HG03039 (cell line): ENCODE data around the gene TNFAIP3.
"Not testable (repeated sequence)": the region's sequence is repeated elsewhere in the genome, so short reads cannot be mapped to it uniquely, and the experiment has no call there.

ENCODE experiments used
- ATAC-seq: cut with Tn5 transposase; IDR thresholded peaks from one replicate; pipeline ENCODE4 v1.9.1; 2021; ENCODE audit warnings: mild to moderate bottlenecking, moderate library complexity; ENCODE audit not compliant: unreplicated experiment

The TNFAIP3 gene

GRCh38 chr6:137844327-137844726, 22.7 kb upstream of the TNFAIP3 start:
- not testable (repeated sequence) for ATAC-seq

DNA sequence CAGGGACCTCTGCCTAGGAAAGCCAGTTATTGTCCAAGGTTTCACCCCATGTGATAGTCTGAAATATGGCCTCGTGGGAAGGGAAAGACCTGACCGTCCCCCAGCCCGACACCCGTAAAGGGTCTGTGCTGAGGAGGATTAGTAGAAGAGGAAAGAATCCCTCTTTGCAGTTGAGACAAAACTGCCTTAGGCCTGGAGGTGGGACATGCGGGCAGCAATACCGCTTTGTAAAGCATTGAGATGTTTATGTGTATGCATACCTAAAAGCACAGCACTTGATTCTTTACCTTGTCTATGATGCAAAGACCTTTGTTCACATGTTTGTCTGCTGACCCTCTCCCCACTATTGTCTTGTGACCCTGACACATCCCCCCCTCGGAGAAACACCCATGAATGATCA, 22.3 kb upstream of the TNFAIP3 start:
- ATAC-seq = not testable (repeated sequence)

DNA sequence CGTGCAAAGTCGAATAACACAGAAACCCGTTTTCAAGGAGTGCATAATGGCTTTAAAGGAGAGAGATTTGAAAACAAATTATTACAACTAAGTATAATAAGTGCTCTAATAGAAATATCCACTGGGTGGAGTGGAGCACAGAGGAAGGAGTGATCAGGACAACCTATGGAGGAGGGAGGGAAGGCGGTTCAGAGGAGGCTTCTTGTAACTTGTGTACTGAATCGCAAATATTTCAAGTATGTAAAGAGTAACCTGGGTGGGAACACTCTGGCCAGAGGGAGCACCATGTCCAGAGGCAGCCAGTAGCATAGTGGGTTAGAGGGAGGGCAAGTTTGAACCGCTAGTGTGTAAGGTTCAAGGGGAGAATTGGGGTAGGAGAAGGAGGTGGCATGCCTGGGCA, 21.6 kb upstream of the TNFAIP3 start:
- ATAC-seq = no peak

- ATAC-seq = no peak
These were observed 20.8 kb upstream of the TNFAIP3 start for GRCh38 chr6:137846274-137846673.

GRCh38 chr6:137846772-137847313, 20.2 kb upstream of the TNFAIP3 start:
- ATAC-seq = no peak

DNA sequence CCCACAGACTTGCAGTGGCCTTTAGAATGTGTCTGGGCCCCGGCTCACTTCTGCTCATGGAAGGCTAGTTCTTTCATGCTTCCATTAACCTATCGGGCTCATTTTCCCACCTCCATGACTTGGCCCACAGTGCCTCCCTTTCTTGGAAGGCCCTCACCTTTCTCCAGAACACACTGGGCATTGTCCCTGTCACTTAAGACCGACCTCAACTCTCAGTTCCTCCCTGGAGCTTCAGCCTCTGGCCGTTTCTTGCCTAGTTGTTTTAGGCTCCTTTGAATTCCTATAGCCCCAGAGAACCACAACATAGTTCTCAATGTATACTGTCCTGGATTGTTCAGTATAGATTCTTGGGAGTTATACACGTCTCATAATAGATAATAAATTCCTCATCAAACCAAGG, 19.3 kb upstream of the TNFAIP3 start:
- ATAC-seq = no peak

GRCh38 chr6:137848672-137849071, 18.4 kb upstream of the TNFAIP3 start:
- ATAC-seq = no peak

GRCh38 chr6:137849181-137849980, 17.7 kb upstream of the TNFAIP3 start:
- ATAC-seq = no peak

DNA sequence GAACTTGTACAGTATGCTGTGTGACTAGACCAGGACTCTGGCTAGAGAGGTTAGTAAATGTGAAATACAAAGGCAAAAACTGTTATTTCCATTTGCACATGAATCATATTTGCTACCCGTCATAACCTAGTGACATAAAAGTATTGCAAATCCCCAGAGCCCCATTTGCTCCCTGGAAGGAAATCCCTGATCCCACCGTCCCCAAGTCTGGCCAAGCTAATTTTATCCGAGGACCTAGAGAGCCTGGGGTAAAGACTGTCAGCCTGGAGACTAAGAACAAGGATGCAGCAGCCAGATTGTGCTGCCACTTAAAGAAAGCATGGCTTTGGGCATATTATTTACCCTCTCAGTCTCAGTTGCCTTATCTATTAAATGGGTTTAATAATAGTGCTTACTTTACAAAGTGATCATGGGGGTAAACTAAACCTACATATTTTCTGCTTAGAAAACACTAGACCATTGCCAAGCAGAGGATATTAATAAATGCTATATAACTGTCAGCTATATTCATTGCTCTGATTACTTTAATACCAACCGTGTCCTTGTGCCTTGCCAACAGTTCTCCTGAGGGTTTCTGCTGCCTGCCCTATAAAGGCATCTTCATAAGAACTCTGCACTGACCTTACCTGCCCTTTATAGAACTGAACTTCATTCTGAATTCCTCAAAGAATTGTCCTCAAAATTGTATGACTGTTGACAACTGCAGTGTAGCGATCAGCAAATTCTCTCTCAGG, 16.9 kb upstream of the TNFAIP3 start:
- ATAC-seq = no peak

- no peak for ATAC-seq
These were observed 16.1 kb upstream of the TNFAIP3 start for GRCh38 chr6:137850816-137851602.

- ATAC-seq = no peak
These were observed 15.4 kb upstream of the TNFAIP3 start for GRCh38 chr6:137851669-137852068.

- ATAC-seq = no peak
These were observed 14.7 kb upstream of the TNFAIP3 start for GRCh38 chr6:137852346-137852745.

- ATAC-seq = no peak
These were observed 14.2 kb upstream of the TNFAIP3 start for GRCh38 chr6:137852811-137853210.

GRCh38 chr6:137853569-137854213, 13.4 kb upstream of the TNFAIP3 start:
- ATAC-seq = no peak

DNA sequence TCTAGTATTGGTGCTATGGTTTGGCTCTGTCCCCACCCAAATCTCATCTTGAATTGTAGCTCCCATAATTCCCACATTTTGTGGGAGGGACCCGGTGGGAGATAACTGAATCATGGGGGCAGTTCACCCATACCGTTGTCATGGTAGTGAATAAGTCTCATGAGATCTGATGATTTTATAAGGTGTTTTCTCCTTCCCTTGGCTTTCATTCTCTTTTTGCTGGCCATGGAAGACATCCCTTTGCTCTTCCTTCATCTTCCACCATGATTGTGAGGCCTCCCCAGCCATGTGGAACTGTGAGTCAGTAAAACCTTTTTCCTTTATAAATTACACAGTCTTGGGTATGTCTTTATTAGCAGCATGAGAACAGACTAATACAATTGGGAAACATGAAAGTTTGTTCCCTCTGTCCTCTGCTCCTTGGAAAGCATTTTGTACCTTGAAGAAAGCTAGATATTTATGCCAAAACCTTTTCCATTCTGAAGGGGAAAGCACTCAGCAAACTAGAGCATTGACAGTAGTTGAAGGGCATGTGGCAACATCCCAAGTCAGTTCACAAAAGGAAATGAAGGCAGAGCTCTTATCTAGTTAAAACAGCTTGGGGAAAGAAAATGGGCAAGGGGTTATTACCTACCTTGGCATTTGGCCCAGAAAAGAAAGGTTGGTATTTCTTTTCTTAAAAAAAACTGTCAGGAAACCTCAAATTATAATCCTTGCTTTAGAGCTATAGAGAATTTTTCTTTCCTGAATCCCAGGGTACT, 10.7 kb upstream of the TNFAIP3 start:
- no peak for ATAC-seq

DNA sequence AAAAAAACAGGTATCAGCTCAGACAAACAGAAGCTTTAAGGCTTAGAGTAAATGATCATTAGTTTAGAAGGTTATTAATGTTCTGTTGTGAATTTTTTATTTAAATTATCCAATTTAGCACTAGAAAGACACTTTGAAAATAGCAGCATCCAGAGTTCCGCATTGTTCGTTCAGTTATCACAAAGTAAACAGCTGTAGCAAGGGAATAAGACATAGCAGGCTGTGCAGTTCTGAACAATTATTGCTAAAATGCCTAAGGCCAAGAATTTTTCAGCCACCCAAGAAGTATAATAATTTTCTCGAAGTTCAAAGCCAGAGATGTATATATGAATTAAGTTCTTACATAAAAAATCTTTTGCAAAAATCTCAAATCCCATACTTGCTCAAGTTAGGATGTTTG, 8.0 kb upstream of the TNFAIP3 start:
- ATAC-seq = no peak

GRCh38 chr6:137860394-137861005, 6.6 kb upstream of the TNFAIP3 start:
- no peak for ATAC-seq

DNA sequence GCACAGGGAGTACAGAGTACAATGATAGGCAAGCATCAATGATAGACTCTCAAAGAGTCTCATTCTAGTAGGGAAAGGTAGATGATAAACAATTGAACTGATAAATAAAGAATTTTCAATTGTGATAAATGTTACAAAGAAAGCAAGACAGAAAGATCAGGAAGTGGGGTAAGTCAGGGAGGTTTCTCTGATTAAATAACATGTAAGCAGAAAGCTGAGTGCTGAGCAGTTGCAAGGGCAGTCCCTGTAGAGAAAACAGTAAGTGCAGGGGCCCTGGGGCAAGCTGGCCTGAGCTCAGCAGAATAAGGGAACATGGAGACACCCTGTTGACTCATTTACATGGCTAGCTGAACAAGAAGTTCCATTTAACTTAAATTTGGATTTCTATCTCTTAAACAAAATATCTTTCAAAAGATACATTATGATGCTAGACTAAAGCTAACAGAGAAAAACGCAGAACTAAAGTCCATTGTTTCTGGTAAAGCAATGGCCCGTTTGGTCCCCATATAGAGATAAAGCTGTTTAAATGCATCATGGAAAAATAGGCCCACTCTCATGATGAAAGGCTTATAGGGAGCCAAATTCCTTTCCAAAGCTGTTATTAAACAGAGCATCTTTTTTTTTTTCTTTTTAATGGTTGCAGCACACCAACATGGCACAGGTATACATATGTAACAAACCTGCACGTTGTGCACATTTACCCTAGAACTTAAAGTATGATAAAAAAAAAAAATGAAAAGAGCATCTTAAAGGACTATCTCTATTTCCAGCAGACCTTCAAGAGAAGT, 5.3 kb upstream of the TNFAIP3 start:
- no peak for ATAC-seq
